Gastroesophageal sphincter (tissue), 4 donors: Measurements from ENCODE around the gene RTN4IP1. TPM values are rescaled to one million over a fixed set of nuclear protein-coding genes. Genes with fewer than 3 reads are reported as not detected.
"Not testable (repeated sequence)": the region's sequence is repeated elsewhere in the genome, so short reads cannot be mapped to it uniquely, and the experiment has no call there.

ENCODE experiments used
- ATAC-seq: fragments of 150-250 bp; one replicate; pipeline ENCODE4 v1.9.1; 2016; ENCODE audit warnings: mild to moderate bottlenecking, moderate library complexity
- H3K27ac ChIP-seq, 4 donors: fragments of 200-600 bp; sonication (generic) in 3 of 4; 1 replicate in 3 of 4; 2 replicates in 1 of 4; pipeline ENCODE4 v1.5.1; 2016 to 2019
- H3K27me3 ChIP-seq: fragments of 200-600 bp; sonication (generic); one replicate; pipeline ENCODE4 v1.5.1; 2019
- H3K36me3 ChIP-seq, 2 donors: fragments of 200-600 bp; sonication (generic); one replicate each; pipeline ENCODE4 v1.5.1; 2019; ENCODE audit warnings: control low read depth in 1 of 2
- H3K4me1 ChIP-seq, 3 donors: fragments of 200-600 bp; sonication (generic); 1 replicate in 2 of 3; 2 replicates in 1 of 3; pipeline ENCODE4 v1.5.1; 2016 to 2019; ENCODE audit warnings: control low read depth in 2 of 3
- H3K4me3 ChIP-seq, 2 donors: fragments of 200-600 bp; sonication (generic); one replicate each; pipeline ENCODE4 v1.5.1; 2019; ENCODE audit warnings: mild to moderate bottlenecking in 1 of 2, moderate library complexity in 1 of 2
- H3K9me3 ChIP-seq, 3 donors: fragments of 200-600 bp; sonication (generic); one replicate each; pipeline ENCODE4 v1.5.1; 2017 to 2019; ENCODE audit warnings: control low read depth in 2 of 3
- CTCF ChIP-seq, 4 experiments: fragments of 200-600 bp in 2 of 4; fragments of 450-650 bp in 2 of 4; sonication (generic) in 1 of 4; IDR thresholded peaks; one replicate each; pipeline ENCODE4 v1.5.1; 2017 to 2019; ENCODE audit warnings: antibody characterized with exemption in 4 of 4, mild to moderate bottlenecking in 2 of 4, moderate library complexity in 2 of 4
- EP300 ChIP-seq: sonication (generic); formaldehyde crosslinking; IDR thresholded peaks from one replicate; pipeline ENCODE4 v1.6.1; 2017; ENCODE audit warnings: antibody characterized with exemption, mild to moderate bottlenecking
- POLR2A ChIP-seq, 2 donors: fragments of 450-650 bp; IDR thresholded peaks; one replicate each; pipeline ENCODE4 v1.6.1; 2017; ENCODE audit warnings: antibody characterized with exemption in 2 of 2, mild to moderate bottlenecking in 2 of 2, moderate library complexity in 1 of 2
- POLR2AphosphoS5 ChIP-seq: sonication (generic); formaldehyde crosslinking; IDR thresholded peaks from one replicate; pipeline ENCODE4 v1.6.1; 2017; ENCODE audit warnings: antibody characterized with exemption
- WGBS, 2 donors: methylation state at CpG; one replicate each; pipeline ENCODE4 v1.1.5; 2018; ENCODE audit warnings: low coverage in 1 of 2; 5-methylcytosine and 5-hydroxymethylcytosine counted together
- total RNA-seq, 4 donors: library from RNA; depleted of rRNA; stranded (reverse); fragments of >200 nt; gene quantifications; one replicate each; pipeline ENCODE4 v1.1.0, GENCODE V29; 2016

Gene RTN4IP1
- total RNA-seq, 4 donors from 2014 or later, result 2.3 to 5.3 (median 3.5) TPM

GRCh38 chr6:106628658-106629102 is 618 bp downstream of the RTN4IP1 start:
- Histone ChIP-seq H3K4me3 (peak overlapping the region; percentile 74 to 82), H3K36me3 (no peaks in the 10 kb centered on the region), H3K4me1 (peaks cover 0 to 25% (median 4%) of the 10 kb centered on the region in 3 donors), H3K9me3 (no peaks in the 10 kb centered on the region), H3K27ac (peak overlapping the region; percentile 32 to 85 (median 81)), H3K27me3 (no peaks in the 10 kb centered on the region)
- ATAC-seq, result no peak
- TF ChIP-seq CTCF (IDR thresholded peaks at IDR 0.05) (no peak), POLR2A (IDR thresholded peaks at IDR 0.05) (no peak), EP300 (no peak)
- 19 to 28% methylated on average over 7 of the region's 7 CpGs for WGBS, 2 donors

DNA sequence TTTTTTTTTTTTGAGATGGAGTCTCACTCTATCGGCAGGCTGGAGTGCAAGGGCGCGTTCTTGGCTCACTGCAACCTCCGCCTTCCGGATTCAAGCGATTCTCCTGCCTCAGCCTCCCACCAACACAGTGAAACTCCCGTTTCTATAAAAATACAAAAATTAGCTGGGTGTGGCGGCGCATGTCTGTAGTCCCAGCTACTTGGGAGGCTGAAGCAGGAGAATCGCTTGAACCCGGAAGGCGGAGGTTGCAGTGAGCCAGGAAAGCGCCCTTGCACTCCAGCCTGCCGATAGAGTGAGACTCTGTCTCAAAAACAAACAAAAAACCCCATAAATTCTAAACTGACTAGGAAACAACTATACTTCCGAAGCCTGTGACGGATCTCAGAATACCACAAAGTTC is 1.5 kb downstream of the RTN4IP1 start:
- not testable (repeated sequence) for H3K36me3 ChIP-seq, H3K27me3 ChIP-seq, H3K27ac ChIP-seq, H3K4me3 ChIP-seq, ATAC-seq, H3K9me3 ChIP-seq
- H3K4me1 ChIP-seq, result peaks cover 0 to 25% (median 4%) of the 10 kb centered on the region in 3 donors
- 100% methylated on average over 8 of the region's 16 CpGs; no CpG with 5 or more reads in 1 of the 2 donors for WGBS, 2 donors

- H3K27ac ChIP-seq, result no peak overlapping the region
- no peak for TF ChIP-seq POLR2AphosphoS5
- TF ChIP-seq POLR2A (IDR thresholded peaks at IDR 0.05), result no peak
- no peak for TF ChIP-seq CTCF (IDR thresholded peaks at IDR 0.05)
- TF ChIP-seq EP300, result no peak
- H3K36me3 ChIP-seq, result peaks cover 0 to 4% of the 10 kb centered on the region in 2 donors
- no peak for ATAC-seq
- no peaks in the 10 kb centered on the region for H3K27me3 ChIP-seq
- H3K4me3 ChIP-seq, result no peak overlapping the region
- no peaks in the 10 kb centered on the region for H3K9me3 ChIP-seq
- 24 to 25% methylated on average over 2 of the region's 2 CpGs for WGBS, 2 donors
- H3K4me1 ChIP-seq, result peaks cover 0 to 25% (median 4%) of the 10 kb centered on the region in 3 donors
Measured at GRCh38 chr6:106626485-106626884, 2.8 kb downstream of the RTN4IP1 start.

GRCh38 chr6:106623039-106623438 is 6.3 kb downstream of the RTN4IP1 start:
- WGBS, 2 donors, result 80% methylated on average over 1 of the region's 1 CpG
- TF ChIP-seq POLR2A (IDR thresholded peaks at IDR 0.05) (no peak), POLR2AphosphoS5 (no peak), CTCF (IDR thresholded peaks at IDR 0.05) (no peak), EP300 (no peak)

GRCh38 chr6:106622412-106622811 is 6.9 kb downstream of the RTN4IP1 start:
- H3K9me3 ChIP-seq, result no peaks in the 10 kb centered on the region
- no peak overlapping the region for H3K4me3 ChIP-seq
- 80 to 87% methylated on average over 1 to 8 of the region's 8 CpGs for WGBS, 2 donors
- H3K36me3 ChIP-seq, result peaks cover 0 to 13% of the 10 kb centered on the region in 2 donors
- H3K27ac ChIP-seq, result no peak overlapping the region
- no peak for ATAC-seq
- no peaks in the 10 kb centered on the region for H3K4me1 ChIP-seq
- no peaks in the 10 kb centered on the region for H3K27me3 ChIP-seq
- TF ChIP-seq POLR2A (IDR thresholded peaks at IDR 0.05) (no peak), EP300 (no peak), CTCF (IDR thresholded peaks at IDR 0.05) (no peak), POLR2AphosphoS5 (no peak)

More at GRCh38 chr6:106623039-106623438, 6.3 kb downstream of the RTN4IP1 start:
- ATAC-seq, result no peak
- H3K27ac ChIP-seq, result no peak overlapping the region
- H3K4me1 ChIP-seq, result peaks cover 0 to 3% (median 0%) of the 10 kb centered on the region in 3 donors
- peaks cover 0 to 13% of the 10 kb centered on the region in 2 donors for H3K36me3 ChIP-seq
- no peaks in the 10 kb centered on the region for H3K9me3 ChIP-seq
- H3K4me3 ChIP-seq, result no peak overlapping the region
- no peaks in the 10 kb centered on the region for H3K27me3 ChIP-seq
